ENCODE data around the gene ZNF106.

ZNF106 gene

GRCh38 chr15:42490671-42491538, at the start of gene ZNF106:
Gene ZNF106, minus strand, starts transcription at chr15:42491141. Its CDS starts 18,852 bp downstream, at chr15:42472289.
- peak; percentile 80 for DNase-seq

GRCh38 chr15:42533246-42533645, 42.3 kb upstream of the ZNF106 start:
- no peak for DNase-seq

GRCh38 chr15:42528970-42529369, 38.0 kb upstream of the ZNF106 start:
- no peak for DNase-seq

- DNase-seq: no peak
Observed at GRCh38 chr15:42523331-42523730, 32.4 kb upstream of the ZNF106 start.

- DNase-seq: no peak
Observed at GRCh38 chr15:42511007-42511391, 20.1 kb upstream of the ZNF106 start.

- no peak for DNase-seq
Observed at GRCh38 chr15:42510258-42511006, 19.5 kb upstream of the ZNF106 start.

GRCh38 chr15:42508263-42508690, 17.3 kb upstream of the ZNF106 start:
- DNase-seq: no peak

GRCh38 chr15:42507514-42507913, 16.6 kb upstream of the ZNF106 start:
- DNase-seq: no peak

GRCh38 chr15:42504631-42505030, 13.7 kb upstream of the ZNF106 start:
- no peak for DNase-seq

GRCh38 chr15:42503825-42504224, 12.9 kb upstream of the ZNF106 start:
- DNase-seq: no peak

- DNase-seq: no peak
Observed at GRCh38 chr15:42502477-42502876, 11.5 kb upstream of the ZNF106 start.

GRCh38 chr15:42499858-42500609, 9.1 kb upstream of the ZNF106 start:
- DNase-seq: no peak

GRCh38 chr15:42498212-42499068, 7.5 kb upstream of the ZNF106 start:
- no peak for DNase-seq

GRCh38 chr15:42495361-42496212, 4.6 kb upstream of the ZNF106 start, which contains the start of gene SNAP23:
Gene SNAP23, plus strand, starts transcription at chr15:42495634. Its CDS starts 16,213 bp downstream, at chr15:42511847.
- peak; percentile 68 for DNase-seq

- no peak for DNase-seq
Observed at GRCh38 chr15:42494998-42495360, 4.0 kb upstream of the ZNF106 start.

GRCh38 chr15:42493679-42494078, 2.7 kb upstream of the ZNF106 start:
- no peak for DNase-seq

- DNase-seq: no peak
Observed at GRCh38 chr15:42491539-42492225, 741 bp upstream of the ZNF106 start.

- no peak for DNase-seq
Observed at GRCh38 chr15:42490291-42490670, 660 bp downstream of the ZNF106 start.

- no peak for DNase-seq
Observed at GRCh38 chr15:42483677-42484076, 7.3 kb downstream of the ZNF106 start.

- DNase-seq: no peak
Observed at GRCh38 chr15:42482701-42483100, 8.2 kb downstream of the ZNF106 start.

- no peak for DNase-seq
Observed at GRCh38 chr15:42474827-42475226, 16.1 kb downstream of the ZNF106 start.
